Neural progenitor cell (in vitro differentiated cells): Measurements from ENCODE around the gene DNMT3A.

ENCODE experiments used
- EZH2 ChIP-seq: fragments of 200-600 bp; sonication (generic); IDR thresholded peaks from 2 replicates; pipeline ENCODE4 v1.6.1; 2017; ENCODE audit warnings: antibody characterized with exemption, mild to moderate bottlenecking, moderate library complexity
- EZH2phosphoT487 ChIP-seq: fragments of 200-600 bp; sonication (generic); IDR thresholded peaks from 2 replicates; pipeline ENCODE4 v1.6.1; 2017; ENCODE audit warnings: antibody characterized with exemption
- TF ChIP-seq, protein P1 (sequence below): fragments of 200-600 bp; sonication (generic); IDR thresholded peaks from 2 replicates; pipeline ENCODE4 v1.5.1; 2017; ENCODE audit warnings: antibody characterized with exemption, mild to moderate bottlenecking

DNA sequence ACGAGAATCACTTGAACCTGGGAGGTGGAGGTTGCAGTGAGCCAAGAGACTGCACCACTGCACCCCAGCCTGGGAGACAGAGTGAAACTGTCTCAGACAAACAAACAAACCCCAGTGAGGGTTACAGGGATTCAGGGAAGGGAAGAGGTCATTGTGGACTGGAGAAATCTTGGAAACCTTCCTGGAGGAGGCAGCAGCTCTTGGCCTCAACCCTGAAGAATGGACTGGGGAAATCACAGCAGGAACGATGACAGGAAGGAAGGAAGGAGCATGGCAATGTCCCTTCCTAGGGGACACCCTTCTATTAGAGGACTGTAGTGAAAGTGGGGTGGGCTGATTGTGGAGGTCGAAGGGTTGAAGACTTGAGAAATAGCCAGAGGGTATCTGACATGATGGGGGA lies 72.5 kb downstream of the DNMT3A start:
- TF ChIP-seq, protein P1, sequence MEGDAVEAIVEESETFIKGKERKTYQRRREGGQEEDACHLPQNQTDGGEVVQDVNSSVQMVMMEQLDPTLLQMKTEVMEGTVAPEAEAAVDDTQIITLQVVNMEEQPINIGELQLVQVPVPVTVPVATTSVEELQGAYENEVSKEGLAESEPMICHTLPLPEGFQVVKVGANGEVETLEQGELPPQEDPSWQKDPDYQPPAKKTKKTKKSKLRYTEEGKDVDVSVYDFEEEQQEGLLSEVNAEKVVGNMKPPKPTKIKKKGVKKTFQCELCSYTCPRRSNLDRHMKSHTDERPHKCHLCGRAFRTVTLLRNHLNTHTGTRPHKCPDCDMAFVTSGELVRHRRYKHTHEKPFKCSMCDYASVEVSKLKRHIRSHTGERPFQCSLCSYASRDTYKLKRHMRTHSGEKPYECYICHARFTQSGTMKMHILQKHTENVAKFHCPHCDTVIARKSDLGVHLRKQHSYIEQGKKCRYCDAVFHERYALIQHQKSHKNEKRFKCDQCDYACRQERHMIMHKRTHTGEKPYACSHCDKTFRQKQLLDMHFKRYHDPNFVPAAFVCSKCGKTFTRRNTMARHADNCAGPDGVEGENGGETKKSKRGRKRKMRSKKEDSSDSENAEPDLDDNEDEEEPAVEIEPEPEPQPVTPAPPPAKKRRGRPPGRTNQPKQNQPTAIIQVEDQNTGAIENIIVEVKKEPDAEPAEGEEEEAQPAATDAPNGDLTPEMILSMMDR = no peak
- TF ChIP-seq EZH2 (no peak), EZH2phosphoT487 (no peak)
